PC-9 (cell line): ENCODE data around the gene PTPRG. TPM values are rescaled to one million over a fixed set of nuclear protein-coding genes. Genes with fewer than 3 reads are reported as not detected.

Experiments
- BruUV-seq: library from RNA; stranded (reverse); fragments of 400-500 nt; replicated peaks from 2 replicates; lab custom pipeline; 2021; lab: Mats Ljungman, UMichigan
- CTCF ChIA-PET: fragments of 300-600 bp; sonication (Branson Sonifier 250); formaldehyde crosslinking; loops from one replicate; lab custom pipeline; 2022; ENCODE audit warnings: antibody characterized with exemption; lab: Charles Lee
- POLR2A ChIA-PET: fragments of 300-600 bp; sonication (Branson Sonifier 250); formaldehyde crosslinking; loops from one replicate; lab custom pipeline; 2022; ENCODE audit warnings: antibody characterized with exemption; ENCODE audit not compliant: unreplicated experiment; lab: Charles Lee
- DNase-seq, 2 experiments: peaks; one replicate each; pipeline versions ENCODE4 v3.0.0 to v3.0.0-alpha.2; 2015 to 2022; ENCODE audit warnings: mixed read lengths in 1 of 2
- H2AFZ ChIP-seq: fragments of 200-600 bp; sonication (generic); 2 replicates; pipeline ENCODE4 v1.8.1; 2017; ENCODE audit warnings: antibody characterized with exemption
- H3F3A ChIP-seq: fragments of 200-600 bp; sonication (generic); 2 replicates; pipeline ENCODE4 v1.8.1; 2017; ENCODE audit warnings: antibody characterized with exemption, mild to moderate bottlenecking, low read depth; ENCODE audit not compliant: insufficient read depth
- H3K27ac ChIP-seq: fragments of 200-600 bp; sonication (generic); 2 replicates; pipeline ENCODE4 v1.6.1; 2016; ENCODE audit warnings: mixed run types
- H3K27me3 ChIP-seq: fragments of 200-600 bp; sonication (generic); 2 replicates; pipeline ENCODE4 v1.6.1; 2016; ENCODE audit warnings: low read depth, mixed run types; ENCODE audit not compliant: insufficient read depth
- H3K36me3 ChIP-seq: fragments of 200-600 bp; sonication (generic); 2 replicates; pipeline ENCODE4 v1.6.1; 2016; ENCODE audit warnings: low read depth, mixed run types
- H3K4me1 ChIP-seq: fragments of 200-600 bp; sonication (generic); replicated peaks from 2 replicates; pipeline ENCODE4 v1.6.1; 2016; ENCODE audit warnings: mixed run types; ENCODE audit not compliant: insufficient read depth
- H3K4me2 ChIP-seq: fragments of 200-600 bp; sonication (generic); 2 replicates; pipeline ENCODE4 v1.6.1; 2017; ENCODE audit warnings: mixed run types
- H3K4me3 ChIP-seq: fragments of 200-600 bp; sonication (generic); 2 replicates; pipeline ENCODE4 v1.6.1; 2016; ENCODE audit warnings: mixed run types
- H3K79me2 ChIP-seq: fragments of 200-600 bp; sonication (generic); 2 replicates; pipeline ENCODE4 v1.6.1; 2017; ENCODE audit warnings: low read depth, mixed run types
- H3K9me2 ChIP-seq: fragments of 200-600 bp; sonication (generic); 2 replicates; pipeline ENCODE4 v1.8.1; 2017; ENCODE audit warnings: mild to moderate bottlenecking; ENCODE audit not compliant: insufficient read depth
- H3K9me3 ChIP-seq: fragments of 200-600 bp; sonication (generic); 2 replicates; pipeline ENCODE4 v1.8.1; 2016; ENCODE audit warnings: low read depth; ENCODE audit not compliant: insufficient read depth
- H4K20me1 ChIP-seq: fragments of 200-600 bp; sonication (generic); 2 replicates; pipeline ENCODE4 v1.8.1; 2017; ENCODE audit not compliant: insufficient read depth
- EZH2 ChIP-seq: fragments of 200-600 bp; sonication (generic); IDR thresholded peaks from 2 replicates; pipeline ENCODE4 v1.8.0; 2017; ENCODE audit warnings: antibody characterized with exemption, low read depth
- intact Hi-C: fragments of 100-400 bp; cut with micrococcal nuclease; formaldehyde crosslinking; loops from one replicate; pipeline ENCODE4 v1.10.0; 2022; ENCODE audit not compliant: unreplicated experiment
- total RNA-seq: library from RNA; stranded (reverse); gene quantifications from 2 replicates; pipeline ENCODE4 v1.2.3, GENCODE V29; 2021
- TF ChIP-seq, protein P1 (sequence below): fragments of 200-600 bp; sonication (generic); conservative IDR thresholded peaks from 2 replicates; pipeline ENCODE4 v1.6.1; 2017; ENCODE audit warnings: mixed run types, antibody characterized with exemption, mild to moderate bottlenecking, moderate library complexity

Gene PTPRG
- total RNA-seq, 1 experiment from 2014 or later: 32.9 TPM

DNA sequence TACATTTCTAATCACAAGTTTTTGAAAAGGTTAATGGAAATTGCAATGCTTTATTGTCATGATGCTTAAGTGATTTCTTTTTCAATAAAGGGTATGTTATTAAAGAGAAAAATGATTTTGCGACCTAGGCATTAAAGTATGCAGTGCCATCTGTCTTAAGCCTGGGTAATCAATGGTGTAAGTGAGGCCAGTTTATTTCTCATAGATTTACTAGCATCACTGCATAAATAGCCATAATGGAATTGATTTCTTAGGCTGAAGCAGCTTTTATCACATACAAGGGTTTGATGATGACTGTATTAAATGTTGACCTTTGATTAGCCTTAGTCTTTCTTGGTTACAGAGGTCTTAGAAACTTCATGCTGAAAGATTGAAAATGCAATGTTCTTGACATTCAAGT is 464.5 kb downstream of the PTPRG start:
- no peaks in the 10 kb centered on the region for H3K27me3 ChIP-seq
- H3K36me3 ChIP-seq: no peaks in the 10 kb centered on the region
- no peaks in the 10 kb centered on the region for H3K9me2 ChIP-seq
- H3K9me3 ChIP-seq: no peaks in the 10 kb centered on the region
- no peak overlapping the region for H3K4me2 ChIP-seq
- intact Hi-C loops: no loop called here
- CTCF ChIA-PET: interaction anchor here (0.6 kb wide), 1 partner anchor 10 kb away, joined by 4 read pairs; no protein-coding TSS in a partner anchor
- no peaks in the 10 kb centered on the region for H4K20me1 ChIP-seq
- no peak for DNase-seq
- no peak for TF ChIP-seq EZH2
- TF ChIP-seq, protein P1, sequence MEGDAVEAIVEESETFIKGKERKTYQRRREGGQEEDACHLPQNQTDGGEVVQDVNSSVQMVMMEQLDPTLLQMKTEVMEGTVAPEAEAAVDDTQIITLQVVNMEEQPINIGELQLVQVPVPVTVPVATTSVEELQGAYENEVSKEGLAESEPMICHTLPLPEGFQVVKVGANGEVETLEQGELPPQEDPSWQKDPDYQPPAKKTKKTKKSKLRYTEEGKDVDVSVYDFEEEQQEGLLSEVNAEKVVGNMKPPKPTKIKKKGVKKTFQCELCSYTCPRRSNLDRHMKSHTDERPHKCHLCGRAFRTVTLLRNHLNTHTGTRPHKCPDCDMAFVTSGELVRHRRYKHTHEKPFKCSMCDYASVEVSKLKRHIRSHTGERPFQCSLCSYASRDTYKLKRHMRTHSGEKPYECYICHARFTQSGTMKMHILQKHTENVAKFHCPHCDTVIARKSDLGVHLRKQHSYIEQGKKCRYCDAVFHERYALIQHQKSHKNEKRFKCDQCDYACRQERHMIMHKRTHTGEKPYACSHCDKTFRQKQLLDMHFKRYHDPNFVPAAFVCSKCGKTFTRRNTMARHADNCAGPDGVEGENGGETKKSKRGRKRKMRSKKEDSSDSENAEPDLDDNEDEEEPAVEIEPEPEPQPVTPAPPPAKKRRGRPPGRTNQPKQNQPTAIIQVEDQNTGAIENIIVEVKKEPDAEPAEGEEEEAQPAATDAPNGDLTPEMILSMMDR: no peak
- POLR2A ChIA-PET: no interaction called here
- no peak overlapping the region for H3K27ac ChIP-seq
- H3F3A ChIP-seq: no peaks in the 10 kb centered on the region
- H2AFZ ChIP-seq: no peak overlapping the region
- no TSS peak for BruUV-seq
- H3K79me2 ChIP-seq: no peaks in the 10 kb centered on the region
- no peak overlapping the region for H3K4me3 ChIP-seq
- H3K4me1 ChIP-seq: no peaks in the 10 kb centered on the region

DNA sequence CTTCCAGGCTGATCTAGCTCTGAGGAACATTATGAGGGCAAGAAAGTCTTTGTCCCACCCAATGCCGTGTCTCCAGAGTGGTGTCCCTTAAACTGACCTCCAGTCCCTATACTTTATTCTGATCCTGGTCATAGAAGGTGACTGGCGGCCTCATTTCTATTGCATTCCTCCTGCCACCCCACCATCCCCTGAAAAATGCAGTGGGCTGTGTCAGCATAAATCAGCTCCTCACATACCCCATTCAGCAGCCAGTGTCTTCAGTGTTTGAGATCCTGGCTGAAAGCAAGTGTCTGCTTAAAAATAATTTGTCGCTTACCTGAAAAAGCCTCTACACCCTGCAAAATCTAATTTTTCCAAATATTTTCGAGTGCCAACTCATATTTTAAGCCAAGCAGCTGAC is 465.9 kb downstream of the PTPRG start:
- TF ChIP-seq, protein P1: no peak
- no peak for TF ChIP-seq EZH2
- no peaks in the 10 kb centered on the region for H3K27me3 ChIP-seq
- H3K4me2 ChIP-seq: no peak overlapping the region
- H3K9me3 ChIP-seq: no peaks in the 10 kb centered on the region
- POLR2A ChIA-PET: no interaction called here
- BruUV-seq: no TSS peak
- H3K36me3 ChIP-seq: no peaks in the 10 kb centered on the region
- no peak for DNase-seq
- H2AFZ ChIP-seq: no peak overlapping the region
- no peak overlapping the region for H3K4me3 ChIP-seq
- no peaks in the 10 kb centered on the region for H3K79me2 ChIP-seq
- CTCF ChIA-PET: no interaction called here
- H3K27ac ChIP-seq: no peak overlapping the region
- H3F3A ChIP-seq: no peaks in the 10 kb centered on the region
- H4K20me1 ChIP-seq: no peaks in the 10 kb centered on the region
- intact Hi-C loops: no loop called here
- no peaks in the 10 kb centered on the region for H3K4me1 ChIP-seq
- no peaks in the 10 kb centered on the region for H3K9me2 ChIP-seq

DNA sequence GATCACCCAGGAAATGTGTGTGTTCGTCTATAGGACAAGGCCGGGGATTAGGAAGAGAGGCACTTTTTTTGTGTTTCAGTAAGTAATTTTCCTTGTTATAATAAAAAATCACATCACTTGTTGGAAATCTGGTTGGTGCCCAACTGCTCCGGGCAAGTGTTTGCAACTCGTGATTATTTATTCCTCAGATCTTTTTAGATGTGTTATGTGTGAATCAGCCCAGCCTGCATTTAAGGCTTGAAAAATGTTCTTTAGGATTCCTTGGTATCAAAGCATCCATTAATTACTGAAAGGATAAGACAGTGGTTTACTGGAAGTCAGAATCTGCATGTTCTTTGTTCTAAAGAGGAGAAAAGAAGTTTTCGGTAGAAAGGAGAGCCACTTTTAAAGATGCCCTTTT is 466.4 kb downstream of the PTPRG start:
- Histone ChIP-seq H2AFZ (no peak overlapping the region), H3K9me3 (no peaks in the 10 kb centered on the region), H3K4me1 (no peaks in the 10 kb centered on the region), H3F3A (no peaks in the 10 kb centered on the region), H3K79me2 (no peaks in the 10 kb centered on the region), H3K4me3 (no peak overlapping the region), H4K20me1 (no peaks in the 10 kb centered on the region), H3K9me2 (no peaks in the 10 kb centered on the region), H3K27ac (no peak overlapping the region), H3K27me3 (no peaks in the 10 kb centered on the region), H3K36me3 (no peaks in the 10 kb centered on the region), H3K4me2 (no peak overlapping the region)
- ChIA-PET CTCF (no interaction called here), POLR2A (no interaction called here)
- no peak for TF ChIP-seq EZH2
- TF ChIP-seq, protein P1: no peak
- intact Hi-C loops: no loop called here
- no TSS peak for BruUV-seq
- no peak for DNase-seq
